K562 (cell line): ENCODE data around the gene GSTT2B. TPM values are rescaled to one million over a fixed set of nuclear protein-coding genes. Genes with fewer than 3 reads are reported as not detected.
"Not testable (repeated sequence)": the region's sequence is repeated elsewhere in the genome, so short reads cannot be mapped to it uniquely, and the experiment has no call there.

Source experiments
- ATAC-seq: fragments of 200-7000 bp; cut with Tn5 transposase; 3 replicates; pipeline ENCODE4 v1.9.1; 2020; ENCODE audit warnings: moderate library complexity
- BruUV-seq: library from RNA; stranded (reverse); fragments of 400-500 nt; replicated peaks from 2 replicates; lab custom pipeline; 2021; lab: Mats Ljungman, UMichigan
- CTCF ChIA-PET: fragments of 300-600 bp; formaldehyde crosslinking; extraction: SDS; loops from one replicate; lab custom pipeline; 2021; ENCODE audit warnings: low intra/inter-chr PET ratio; lab: Yijun Ruan, JAX
- POLR2A ChIA-PET: fragments of 300-600, 350-650 bp; sonication (Branson Sonifier 250); formaldehyde crosslinking; extraction: SDS; loops from one replicate; lab custom pipeline; 2021; ENCODE audit warnings: antibody characterized with exemption, inconsistent platforms; lab: Yijun Ruan, JAX
- DNase-seq, 4 experiments: peaks; one replicate each; pipeline versions ENCODE4 v3.0.0 to v3.0.0-alpha.2; 2011 to 2018; ENCODE audit warnings: low spot score in 3 of 4, mixed read lengths in 3 of 4; ENCODE audit errors: extremely low read depth in 1 of 4
- FAIRE-seq: peaks from 2 replicates; lab custom pipeline; 2011; peaks lifted over from hg19 to GRCh38; lab: Jason Lieb, UNC
- H2AFZ ChIP-seq: 2 replicates; pipeline ENCODE4 v1.6.0; 2011; ENCODE audit warnings: low read depth, low read length, control low read depth, inconsistent platforms
- H3K27ac ChIP-seq: fragments of 200-600 bp; 3 replicates; pipeline ENCODE4 v1.8.0; 2011; ENCODE audit warnings: low read depth, mild to moderate bottlenecking, control low read depth, inconsistent platforms, low read length, moderate library complexity, mixed read lengths; ENCODE audit errors: extremely low read depth
- H3K27me3 ChIP-seq, 2 experiments: fragments of 300-600 bp in 1 of 2; 2 replicates in 1 of 2; 3 replicates in 1 of 2; pipeline versions ENCODE4 v1.6.0 to v1.8.0; 2011; ENCODE audit warnings: inconsistent platforms in 2 of 2, low read length in 2 of 2, mild to moderate bottlenecking in 1 of 2, mixed read lengths in 1 of 2, moderate library complexity in 1 of 2; ENCODE audit not compliant: control insufficient read depth in 2 of 2, insufficient read depth in 2 of 2
- H3K36me3 ChIP-seq: fragments of 300-600 bp; 3 replicates; pipeline ENCODE4 v1.8.0; 2011; ENCODE audit warnings: mild to moderate bottlenecking, low read length, inconsistent platforms; ENCODE audit not compliant: control insufficient read depth, insufficient read depth
- H3K4me1 ChIP-seq, 2 experiments: fragments of 200-600 bp in 1 of 2; replicated peaks in 1 of 2; 2 replicates in 1 of 2; 3 replicates in 1 of 2; pipeline versions ENCODE4 v1.5.1 to v1.8.0; 2011; ENCODE audit warnings: inconsistent platforms in 2 of 2, low read length in 2 of 2, mild to moderate bottlenecking in 1 of 2, mixed read lengths in 1 of 2, moderate library complexity in 1 of 2; ENCODE audit not compliant: control insufficient read depth in 2 of 2, insufficient read depth in 2 of 2
- H3K4me2 ChIP-seq: 2 replicates; pipeline ENCODE4 v1.6.1; 2011; ENCODE audit warnings: low read length, control low read depth, inconsistent platforms, mixed read lengths; ENCODE audit not compliant: insufficient read depth
- H3K4me3 ChIP-seq: fragments of 200-600 bp; sonication (generic), shearing (Covaris generic); 2 replicates; pipeline ENCODE4 v1.5.1; 2016; ENCODE audit warnings: control low read depth, inconsistent platforms
- H3K79me2 ChIP-seq: fragments of 200-600 bp; 3 replicates; pipeline ENCODE4 v1.8.0; 2011; ENCODE audit warnings: low read length, inconsistent platforms; ENCODE audit not compliant: control insufficient read depth, insufficient read depth
- H3K9ac ChIP-seq, 2 experiments: 2 replicates each; pipeline versions ENCODE4 v1.6.0 to v1.6.1; 2011; ENCODE audit warnings: low read depth in 2 of 2, low read length in 2 of 2, control low read depth in 1 of 2, inconsistent platforms in 1 of 2, mild to moderate bottlenecking in 1 of 2, mixed read lengths in 1 of 2; ENCODE audit not compliant: insufficient read depth in 1 of 2
- H3K9me1 ChIP-seq: one replicate; pipeline ENCODE4 v1.6.0; 2011; ENCODE audit warnings: inconsistent platforms, mild to moderate bottlenecking, low read length, moderate library complexity; ENCODE audit not compliant: control insufficient read depth, insufficient read depth
- H3K9me3 ChIP-seq: replicated peaks from 2 replicates; pipeline ENCODE4 v1.5.1; 2011; ENCODE audit warnings: low read depth, low read length, inconsistent platforms; ENCODE audit not compliant: control insufficient read depth, insufficient read depth
- H4K20me1 ChIP-seq: replicated peaks from 2 replicates; pipeline ENCODE4 v1.6.1; 2011; ENCODE audit warnings: low read length, inconsistent platforms, mixed read lengths; ENCODE audit not compliant: control insufficient read depth, insufficient read depth
- ZNF77 ChIP-seq: fragments of 250-450 bp; sonication (Bioruptor Pico); IDR thresholded peaks from 2 replicates; pipeline ENCODE4 v1.5.0; 2020
- WGBS: fragments of 100-300 bp; shearing (Covaris generic); methylation state at CpG from one replicate; pipeline ENCODE4 v1.1.6; 2016; ENCODE audit warnings: low coverage, mixed read lengths; ENCODE audit not compliant: insufficient coverage; ENCODE audit errors: missing lambda C conversion rate; 5-methylcytosine and 5-hydroxymethylcytosine counted together
- in situ Hi-C: fragments of 300-500 bp; cut with MboI; formaldehyde crosslinking; loops from 4 replicates; pipeline ENCODE4 v1.15.0; 2018; ENCODE audit warnings: inconsistent platforms, mixed read lengths
- intact Hi-C: fragments of 100-400 bp; cut with micrococcal nuclease; formaldehyde crosslinking; loops from 2 replicates; pipeline ENCODE4 v1.14.2; 2022
- polyA plus RNA-seq, 8 experiments: library from polyadenylated mRNA; depleted of rRNA in 4 of 8; stranded (reverse) in 5 of 8; unstranded in 3 of 8; fragments of >200 nt; fragmentation: Nextera tagmentation in 2 of 8; fragmentation: Illumina TruSeq in 1 of 8; extraction: Ambion mirVana in 2 of 8; extraction: Trizol in 1 of 8; gene quantifications; 2 replicates each; pipeline versions ENCODE4 v1.2.1 to v1.2.3, GENCODE V29; 2011 to 2014; ENCODE audit warnings: inconsistent platforms in 1 of 8, missing spikeins in 1 of 8
- total RNA-seq, 7 experiments: library from RNA; depleted of rRNA in 6 of 7; stranded (reverse); fragments of >200 nt in 6 of 7; fragmentation: Illumina TruSeq in 2 of 7; extraction: Trizol in 2 of 7; gene quantifications; 2 replicates each; pipeline versions ENCODE4 v1.2.1 to v1.2.3, GENCODE V29; 2011 to 2021; ENCODE audit warnings: low replicate concordance in 1 of 7

Gene GSTT2B
- total and polyA plus RNA-seq, 9 of the 15 experiments (the other 6 are each of a cell fraction or from before 2014, with no cell fraction given), result not detected

- H3K27ac ChIP-seq, ATAC-seq, H3K9me1 ChIP-seq, H4K20me1 ChIP-seq, H2AFZ ChIP-seq, H3K4me3 ChIP-seq, FAIRE-seq, intact Hi-C loops, H3K4me1 ChIP-seq, BruUV-seq, CTCF ChIA-PET, H3K79me2 ChIP-seq, H3K27me3 ChIP-seq, H3K9me3 ChIP-seq, in situ Hi-C loops, H3K4me2 ChIP-seq, H3K9ac ChIP-seq, POLR2A ChIA-PET: not testable (repeated sequence)
- peaks cover 41% of the 10 kb centered on the region; the same call in 2 of the 3 replicates for H3K36me3 ChIP-seq
- WGBS, result 88% methylated on average over 1 of the region's 1 CpG
- peak in 1 of 4 experiments; percentile 0 for DNase-seq
Observed at GRCh38 chr22:23920267-23920611, 40.8 kb downstream of the GSTT2B start.

DNA sequence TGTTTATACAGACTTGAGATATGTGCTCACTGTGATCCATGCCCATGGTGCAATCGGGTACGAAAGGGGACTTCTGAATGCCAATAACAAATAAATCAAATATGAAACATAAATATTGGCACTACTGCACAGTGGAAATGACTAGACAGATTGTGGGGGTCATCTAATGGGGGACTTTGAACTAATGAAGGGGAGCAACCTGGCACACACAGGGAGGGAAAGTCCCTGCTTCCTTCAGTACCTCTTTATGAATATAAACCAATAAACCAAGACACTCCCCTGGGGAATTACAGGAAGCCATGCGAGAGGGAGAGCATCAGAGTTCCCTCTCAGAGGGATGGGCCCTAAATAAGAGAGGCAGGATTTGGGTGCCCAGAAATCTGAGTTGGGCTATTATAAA is 45.7 kb downstream of the GSTT2B start:
- no TSS peak for BruUV-seq
- H3K4me2 ChIP-seq, result no peak overlapping the region
- H3K9me3 ChIP-seq, result no peaks in the 10 kb centered on the region
- FAIRE-seq (no peak), ATAC-seq (no peak), DNase-seq (no peak)
- H3K27me3 ChIP-seq, result no peaks in the 10 kb centered on the region
- WGBS, result 93% methylated on average over 3 of the region's 3 CpGs
- intact Hi-C loops (no loop called here), in situ Hi-C loops (no loop called here)
- no peaks in the 10 kb centered on the region; a peak in 1 of 5 replicates for H3K4me1 ChIP-seq
- H2AFZ ChIP-seq, result no peak overlapping the region
- POLR2A ChIA-PET, result no interaction called here
- H3K4me3 ChIP-seq, result no peak overlapping the region
- H3K36me3 ChIP-seq, result peaks cover 28% of the 10 kb centered on the region; the same call in 2 of the 3 replicates
- no peaks in the 10 kb centered on the region for H4K20me1 ChIP-seq
- no peaks in the 10 kb centered on the region; the same call in 2 of the 3 replicates for H3K79me2 ChIP-seq
- TF ChIP-seq ZNF77 (CRISPR knock-in tag), result no peak
- H3K9me1 ChIP-seq, result no peaks in the 10 kb centered on the region
- H3K27ac ChIP-seq, result no peak overlapping the region
- CTCF ChIA-PET, result no interaction called here
- no peak overlapping the region for H3K9ac ChIP-seq
